Right renal cortex interstitium (tissue), 3 donors: ENCODE results near the gene ANO10. TPM values are rescaled to one million over a fixed set of nuclear protein-coding genes. Genes with fewer than 3 reads are reported as not detected.
"Not testable (repeated sequence)": the region's sequence is repeated elsewhere in the genome, so short reads cannot be mapped to it uniquely, and the experiment has no call there.

Source experiments
- DNase-seq, 3 donors: peaks; one replicate each; pipeline ENCODE4 v3.0.0-alpha.2; 2013; ENCODE audit warnings: low read depth in 3 of 3, low spot score in 2 of 3
- polyA plus RNA-seq, 3 donors: library from polyadenylated mRNA; unstranded; fragments of 120-200 nt; gene quantifications; one replicate each; pipeline ENCODE4 v1.2.1, GENCODE V29; 2013; ENCODE audit not compliant: insufficient read length in 3 of 3

Gene ANO10
- polyA plus RNA-seq, 3 donors, result 35.9 to 45.7 (median 38.9) TPM

GRCh38 chr3:43583481-43583880, 38.3 kb downstream of the ANO10 start:
- no peak for DNase-seq

DNA sequence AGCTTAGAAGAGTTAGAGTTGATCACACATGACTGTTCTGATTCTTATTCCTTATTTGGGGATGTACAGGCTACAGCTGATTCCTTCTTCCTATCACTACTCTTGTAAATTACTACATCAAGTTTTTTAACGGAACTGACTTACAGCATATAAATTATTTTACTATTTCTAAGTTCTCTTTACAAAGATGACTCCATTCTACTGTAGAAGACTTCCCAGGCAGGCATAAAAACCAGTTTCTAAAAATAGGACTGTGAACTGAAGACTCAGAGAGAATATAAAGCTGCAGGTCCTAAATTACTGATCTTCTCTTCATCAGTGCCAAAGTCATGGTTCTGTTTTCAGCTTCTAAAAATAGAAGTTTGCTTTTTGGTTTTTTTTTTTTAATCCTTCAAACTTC, 38.9 kb downstream of the ANO10 start:
- no peak for DNase-seq

- no peak for DNase-seq
These were observed 40.5 kb downstream of the ANO10 start for GRCh38 chr3:43581343-43581742.

- no peak for DNase-seq
These were observed 41.6 kb downstream of the ANO10 start for GRCh38 chr3:43580181-43580580.

DNA sequence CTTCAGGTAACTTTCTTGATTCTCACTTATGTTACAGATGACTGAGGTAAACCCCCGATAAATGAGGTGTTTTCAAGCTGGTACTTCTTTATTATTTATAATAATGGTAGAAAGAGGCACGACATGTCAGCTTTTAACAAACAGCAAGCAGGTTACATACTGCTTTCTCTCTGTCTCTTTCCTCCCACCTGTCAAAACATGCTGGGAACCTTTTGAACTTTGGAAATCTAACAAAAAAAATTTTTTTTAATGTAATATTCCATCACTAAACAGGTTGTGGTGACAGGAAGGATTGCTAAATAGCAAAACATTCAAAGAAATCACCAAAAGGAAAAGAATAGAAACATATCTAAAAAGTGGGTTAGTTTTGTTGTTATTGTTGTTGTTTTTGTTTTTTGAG, 48.2 kb downstream of the ANO10 start:
- no peak for DNase-seq

DNA sequence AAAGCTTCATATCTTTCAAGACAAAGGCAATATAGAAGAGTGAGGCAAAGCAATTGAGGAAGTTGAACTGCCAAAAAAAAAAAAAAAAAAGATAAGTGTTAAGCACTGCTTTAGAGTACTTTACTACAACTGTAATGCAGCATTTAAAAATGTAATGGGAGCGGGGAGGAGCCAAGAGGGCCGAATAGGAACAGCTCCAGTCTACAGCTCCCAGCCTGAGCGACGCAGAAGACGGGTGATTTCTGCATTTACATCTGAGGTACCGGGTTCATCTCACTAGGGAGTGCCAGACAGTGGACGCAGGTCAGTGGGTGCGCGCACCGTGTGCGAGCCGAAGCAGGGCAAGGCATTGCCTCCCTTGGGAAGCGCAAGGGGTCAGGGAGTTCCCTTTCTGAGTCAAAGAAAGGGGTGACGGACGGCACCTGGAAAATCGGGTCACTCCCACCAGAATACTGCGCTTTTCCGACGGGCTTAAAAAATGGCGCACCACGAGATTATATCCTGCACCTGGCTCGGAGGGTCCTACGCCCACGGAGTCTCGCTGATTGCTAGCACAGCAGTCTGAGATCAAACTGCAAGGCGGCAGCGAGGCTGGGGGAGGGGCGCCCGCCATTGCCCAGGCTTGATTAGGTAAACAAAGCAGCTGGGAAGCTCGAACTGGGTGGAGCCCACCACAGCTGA, 56.0 kb downstream of the ANO10 start:
- DNase-seq, result not testable (repeated sequence)

GRCh38 chr3:43559961-43560360, 61.9 kb downstream of the ANO10 start:
- DNase-seq, result no peak

DNA sequence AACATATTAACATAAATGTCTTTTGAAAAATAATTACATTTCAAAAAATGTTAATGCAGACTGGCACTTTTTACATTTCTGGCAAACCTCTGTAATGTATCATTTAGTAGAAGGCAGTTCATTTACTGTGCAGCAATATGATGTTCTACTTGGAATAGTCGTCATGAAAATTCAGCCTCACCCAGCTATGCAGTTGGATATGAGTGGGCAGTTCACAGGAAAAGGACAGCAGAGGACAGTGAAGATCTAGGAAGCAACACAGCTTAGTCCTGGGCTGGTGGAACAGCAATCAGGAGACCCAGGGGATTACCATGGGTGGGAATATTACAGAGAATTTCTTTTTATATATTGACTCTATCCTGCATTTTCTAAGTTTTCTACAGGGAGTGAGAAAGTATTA, 63.6 kb downstream of the ANO10 start:
- no peak for DNase-seq

DNA sequence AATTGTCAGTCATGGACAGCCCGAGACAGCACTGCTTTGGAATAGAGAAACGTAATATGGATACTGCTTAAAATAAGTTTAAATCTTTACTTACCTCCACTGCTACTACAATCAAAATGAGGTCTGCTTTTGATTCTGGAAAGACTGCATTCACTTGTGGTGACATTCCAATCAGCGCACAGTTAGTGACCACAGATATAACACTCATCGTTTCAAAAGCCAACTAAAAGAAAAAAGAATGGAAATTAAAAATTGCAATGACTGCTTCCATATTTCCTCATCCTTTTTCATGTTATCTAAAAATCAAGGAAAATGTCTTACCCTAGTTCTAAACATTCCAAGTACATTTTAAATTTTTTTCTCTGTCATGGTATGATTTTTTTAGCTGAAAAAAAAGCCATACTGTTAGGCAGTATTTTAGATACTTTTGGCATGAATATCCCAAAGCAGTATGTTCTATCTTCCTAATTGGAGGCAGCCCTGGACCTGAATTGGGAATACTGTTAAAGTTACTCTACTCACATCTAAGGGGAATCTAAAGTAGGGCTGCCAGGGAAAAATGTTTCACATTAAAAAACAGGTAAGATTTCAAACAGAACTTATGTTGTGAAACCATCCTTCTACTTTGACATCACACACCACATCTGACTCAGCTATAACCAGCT, 72.1 kb downstream of the ANO10 start:
- no peak for DNase-seq

GRCh38 chr3:43544277-43544676, 77.5 kb downstream of the ANO10 start:
- peak; percentile 37 to 40 (median 38) for DNase-seq

GRCh38 chr3:43542328-43543043, 79.3 kb downstream of the ANO10 start:
- no peak for DNase-seq

- DNase-seq, result no peak
These were observed 81.2 kb downstream of the ANO10 start for GRCh38 chr3:43540624-43541023.

DNA sequence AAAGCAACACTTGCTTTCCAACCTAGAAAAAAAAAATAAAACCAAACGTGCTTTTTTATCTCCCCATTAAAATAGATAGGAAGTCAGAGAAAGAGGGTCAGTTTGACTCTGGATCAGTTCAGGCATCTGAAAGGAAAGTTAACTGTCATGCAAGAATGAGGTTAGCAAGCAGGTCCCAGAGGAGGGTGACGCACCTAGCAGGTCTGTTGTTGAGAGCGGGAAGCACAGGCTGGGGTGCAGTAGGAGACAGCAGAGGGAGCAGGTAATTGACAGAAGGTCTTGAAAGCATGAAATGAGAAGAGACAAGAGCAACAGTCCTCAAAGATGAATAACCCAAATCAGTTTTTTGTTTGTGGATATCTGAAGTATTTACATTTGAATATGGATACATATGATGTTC, 82.5 kb downstream of the ANO10 start:
- no peak for DNase-seq

DNA sequence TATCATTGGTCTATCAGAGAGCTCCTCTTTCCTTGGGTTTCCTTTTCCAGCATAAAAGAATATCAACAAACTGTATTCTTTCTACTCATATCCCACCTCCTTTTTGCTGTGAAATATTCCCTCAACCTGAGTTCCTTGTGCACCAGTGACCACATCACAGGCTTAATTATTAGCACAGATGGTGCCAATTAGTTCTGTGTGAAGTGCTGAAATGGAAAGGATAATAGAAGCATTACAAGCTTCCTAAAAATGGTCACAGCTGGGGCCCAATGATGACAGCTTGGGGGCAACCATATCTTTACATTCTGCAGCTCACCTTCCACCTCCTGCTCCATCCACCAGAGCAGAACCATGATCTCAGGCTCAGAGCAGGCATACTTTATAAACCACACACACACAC, 84.6 kb downstream of the ANO10 start:
- no peak for DNase-seq

- no peak for DNase-seq
These were observed 87.1 kb downstream of the ANO10 start for GRCh38 chr3:43534675-43535074.

DNA sequence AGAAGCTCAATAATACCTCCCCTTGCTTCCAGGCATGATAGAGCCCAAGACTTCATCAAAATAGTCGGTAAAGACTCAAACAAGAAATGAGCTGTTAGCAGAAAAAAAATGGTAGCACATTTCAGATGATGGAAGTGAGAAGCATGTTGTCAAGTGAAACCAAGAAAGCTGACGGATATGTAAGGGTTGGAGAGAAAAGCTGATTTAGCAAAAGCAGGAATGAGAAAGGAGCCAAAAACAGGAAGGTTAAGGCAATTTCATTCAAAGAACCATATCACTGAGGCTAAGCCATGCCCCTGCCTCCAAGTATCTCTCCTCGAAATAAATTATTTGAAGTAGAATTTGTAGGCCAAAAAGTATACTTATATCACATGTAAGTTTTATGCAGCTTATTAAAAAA, 88.8 kb downstream of the ANO10 start:
- DNase-seq, result no peak

- DNase-seq, result no peak
These were observed 90.0 kb downstream of the ANO10 start for GRCh38 chr3:43531835-43532234.

- DNase-seq, result no peak
These were observed 93.2 kb downstream of the ANO10 start for GRCh38 chr3:43528498-43529099.

DNA sequence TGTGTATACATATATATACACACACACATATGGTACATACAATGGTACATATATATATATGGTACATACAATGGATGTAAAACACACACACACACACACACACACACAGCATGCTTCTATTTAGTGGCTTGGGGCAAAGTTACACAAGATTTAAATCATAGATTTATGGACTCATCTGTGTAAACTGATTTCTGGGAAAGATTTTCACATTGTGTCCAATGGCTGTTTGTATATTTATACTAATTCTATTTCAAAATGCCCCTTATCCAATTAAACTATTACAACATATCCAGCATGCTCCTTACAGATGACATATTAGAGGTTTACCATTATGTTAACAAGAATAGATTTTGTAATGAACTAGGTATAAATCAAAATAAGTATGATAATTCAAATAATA, 94.9 kb downstream of the ANO10 start:
- no peak for DNase-seq

GRCh38 chr3:43525941-43526607, 95.7 kb downstream of the ANO10 start:
- DNase-seq, result no peak

GRCh38 chr3:43525386-43525785, 96.4 kb downstream of the ANO10 start:
- DNase-seq, result no peak
